HG03520 (cell line): ENCODE data around the gene PARP15.
"Not testable (repeated sequence)": the region's sequence is repeated elsewhere in the genome, so short reads cannot be mapped to it uniquely, and the experiment has no call there.

Source experiments
- ATAC-seq: cut with Tn5 transposase; IDR thresholded peaks from one replicate; pipeline ENCODE4 v1.9.1; 2021; ENCODE audit warnings: mild to moderate bottlenecking, moderate library complexity; ENCODE audit not compliant: unreplicated experiment

PARP15 gene

GRCh38 chr3:122577409-122578031 is at the start of gene PARP15:
PARP15 (plus strand) TSS chr3:122577650; CDS start chr3:122577668, 18 bp downstream.
- ATAC-seq: no peak

GRCh38 chr3:122530164-122530563 is 47.3 kb upstream of the PARP15 start:
- no peak for ATAC-seq

DNA sequence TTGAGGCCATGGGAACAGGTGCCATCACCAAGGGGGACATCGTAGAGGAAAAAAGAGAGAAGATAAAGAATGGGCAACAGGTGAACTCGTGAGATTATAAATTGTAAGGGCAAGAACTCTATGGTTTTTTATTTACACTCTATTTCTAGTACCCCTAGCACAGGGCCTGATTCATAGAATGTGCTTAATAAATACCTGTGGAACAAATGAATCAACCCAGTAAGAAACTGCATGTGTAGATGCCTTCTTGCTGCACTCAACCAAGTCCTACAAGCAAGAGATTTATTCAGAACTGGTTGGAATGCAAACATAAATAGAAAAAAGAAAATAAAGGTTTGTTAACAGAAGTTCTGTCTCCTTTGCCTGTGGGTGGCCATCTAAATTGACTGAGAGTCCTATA is 44.0 kb upstream of the PARP15 start:
- ATAC-seq: no peak

DNA sequence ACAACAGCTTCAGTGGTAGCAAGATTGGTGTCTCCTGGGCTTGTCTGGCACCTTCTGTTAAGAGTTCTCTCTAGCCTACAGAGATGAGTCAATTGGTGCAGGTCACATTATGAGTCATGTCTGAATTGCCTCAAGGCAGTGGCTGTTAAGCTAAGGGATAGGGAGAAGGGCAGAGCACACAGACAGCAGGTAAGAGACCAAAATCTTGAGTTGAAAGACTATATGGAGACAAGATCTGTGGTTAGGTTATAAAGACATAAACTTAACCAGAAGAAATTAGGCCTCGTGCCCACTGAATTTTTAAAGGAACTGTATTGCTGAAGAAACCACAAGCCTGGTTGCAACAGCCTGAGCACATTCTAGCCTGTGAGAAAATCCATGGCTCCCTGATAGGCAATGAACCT is 43.5 kb upstream of the PARP15 start:
- ATAC-seq: peak; percentile 99

DNA sequence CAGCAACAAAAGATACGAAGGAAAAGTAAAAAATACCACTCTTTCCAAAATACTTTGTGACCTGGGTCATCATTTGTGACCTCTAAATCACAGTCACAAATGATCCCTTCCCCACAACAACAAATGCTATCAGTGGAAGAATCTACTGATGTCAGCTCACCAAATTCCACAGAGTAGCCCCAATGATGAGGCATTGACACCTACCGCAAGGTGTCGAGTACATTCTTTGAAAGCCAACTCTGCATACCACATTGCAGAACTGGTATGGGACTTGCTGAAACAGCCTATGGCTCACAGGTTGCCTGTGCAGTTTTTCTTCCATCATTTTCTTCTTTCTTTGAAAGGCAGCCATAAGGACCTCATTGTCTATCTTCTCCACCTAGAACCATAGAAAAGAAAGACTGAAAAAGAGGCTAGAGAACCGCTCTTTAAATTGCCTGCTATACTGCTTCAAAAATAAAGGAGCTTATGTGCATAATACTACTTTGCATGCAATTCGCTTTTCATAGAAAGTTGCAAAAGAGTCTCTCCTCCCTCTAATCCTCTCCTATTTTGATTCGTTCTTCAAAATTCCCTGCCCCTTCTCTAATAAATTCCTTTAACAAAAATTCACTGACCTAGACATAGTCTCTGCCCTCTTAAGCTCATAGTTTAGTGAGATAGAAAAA is 41.4 kb upstream of the PARP15 start:
- ATAC-seq: no peak

DNA sequence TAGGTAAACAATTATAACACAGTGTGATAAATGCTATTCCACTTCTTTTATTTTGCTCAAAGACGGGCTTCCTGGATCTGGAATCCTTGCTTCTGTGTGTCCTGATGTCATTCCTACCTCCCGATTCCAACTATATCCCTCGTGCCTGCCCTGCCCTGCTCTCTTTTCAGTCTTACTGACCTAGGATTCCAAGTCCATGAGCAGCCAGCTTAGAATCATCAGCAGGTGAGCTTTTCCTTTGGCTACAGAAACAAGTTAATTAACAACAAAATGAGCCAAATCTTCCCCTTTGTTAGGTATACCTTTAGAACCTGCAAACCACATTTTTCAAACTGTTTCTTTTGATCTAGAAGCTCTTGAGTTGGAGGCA is 40.8 kb upstream of the PARP15 start:
- ATAC-seq: no peak

GRCh38 chr3:122538956-122539490 is 38.4 kb upstream of the PARP15 start:
- ATAC-seq: no peak

DNA sequence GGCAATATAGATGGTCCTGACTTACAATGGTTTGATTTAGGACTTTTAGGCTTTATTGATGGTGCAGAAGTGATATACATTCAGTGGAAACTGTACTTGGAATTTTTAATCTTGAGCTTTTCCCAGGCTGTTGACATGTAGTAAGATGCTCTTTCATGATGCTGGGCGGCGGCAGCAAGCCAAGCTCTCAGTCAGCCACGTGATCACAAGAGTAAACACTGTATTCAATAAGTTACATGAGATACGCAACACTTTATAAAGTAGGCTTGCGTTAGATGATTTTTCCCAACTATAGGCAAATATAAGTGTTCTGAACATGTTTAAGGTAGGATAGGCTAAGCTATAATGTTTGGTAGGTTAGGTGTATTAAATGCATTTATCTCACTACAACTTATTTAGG is 31.3 kb upstream of the PARP15 start:
- ATAC-seq: no peak

DNA sequence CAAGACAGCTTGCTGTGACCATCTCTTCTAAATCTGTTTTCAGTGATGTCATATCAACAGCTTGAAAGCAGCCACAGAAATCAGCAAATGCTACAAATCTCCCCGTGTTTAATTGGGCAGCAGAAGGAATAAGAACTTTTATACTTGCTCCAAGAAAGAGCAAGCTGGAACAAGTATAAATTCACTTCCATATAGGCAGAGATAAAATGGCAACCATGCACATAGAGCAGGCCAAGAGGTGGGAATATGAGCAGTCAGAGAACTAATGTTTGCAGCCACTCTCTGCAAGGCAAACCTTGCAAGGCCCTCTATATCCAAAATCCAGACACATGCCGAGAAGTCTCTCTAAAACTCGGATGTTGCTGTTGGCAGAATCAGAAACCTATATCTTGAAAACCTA is 29.4 kb upstream of the PARP15 start:
- ATAC-seq: no peak

DNA sequence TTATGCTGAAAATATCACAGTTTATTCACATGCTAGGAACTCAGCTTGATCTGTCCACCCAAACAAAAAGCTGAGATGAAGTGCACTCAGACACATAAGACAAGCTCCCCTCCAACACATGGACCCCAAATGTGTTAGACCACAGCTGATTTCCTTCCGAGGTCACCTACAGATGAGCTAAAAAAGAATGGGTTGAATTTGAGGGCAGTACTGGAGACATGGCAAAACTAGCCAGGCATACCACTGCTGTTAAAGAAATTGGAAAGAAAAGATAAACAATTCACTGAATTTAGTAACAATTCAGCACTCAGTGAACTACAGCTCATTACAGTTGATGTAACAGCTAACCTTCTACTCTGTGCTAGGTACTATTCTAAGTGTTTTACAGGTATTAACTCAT is 28.8 kb upstream of the PARP15 start:
- ATAC-seq: no peak

DNA sequence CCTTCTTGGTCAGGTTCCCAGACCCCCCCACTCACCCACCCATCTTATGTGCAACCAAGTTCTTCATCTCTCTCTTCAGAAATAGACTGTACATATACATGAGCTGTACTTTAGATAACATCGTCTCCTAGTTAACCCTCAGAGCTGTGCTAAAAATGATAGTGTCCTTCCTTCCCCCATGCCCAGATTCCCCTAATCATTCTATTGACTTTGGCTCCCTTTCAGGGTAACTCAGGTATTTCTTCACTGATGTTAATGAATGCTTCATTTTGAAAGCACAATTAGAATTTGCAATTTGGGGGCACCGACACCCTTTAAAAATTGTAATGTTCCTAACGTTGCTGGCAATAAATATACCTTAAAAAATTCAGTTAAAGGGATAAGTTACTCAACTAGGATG is 24.3 kb upstream of the PARP15 start:
- ATAC-seq: no peak

DNA sequence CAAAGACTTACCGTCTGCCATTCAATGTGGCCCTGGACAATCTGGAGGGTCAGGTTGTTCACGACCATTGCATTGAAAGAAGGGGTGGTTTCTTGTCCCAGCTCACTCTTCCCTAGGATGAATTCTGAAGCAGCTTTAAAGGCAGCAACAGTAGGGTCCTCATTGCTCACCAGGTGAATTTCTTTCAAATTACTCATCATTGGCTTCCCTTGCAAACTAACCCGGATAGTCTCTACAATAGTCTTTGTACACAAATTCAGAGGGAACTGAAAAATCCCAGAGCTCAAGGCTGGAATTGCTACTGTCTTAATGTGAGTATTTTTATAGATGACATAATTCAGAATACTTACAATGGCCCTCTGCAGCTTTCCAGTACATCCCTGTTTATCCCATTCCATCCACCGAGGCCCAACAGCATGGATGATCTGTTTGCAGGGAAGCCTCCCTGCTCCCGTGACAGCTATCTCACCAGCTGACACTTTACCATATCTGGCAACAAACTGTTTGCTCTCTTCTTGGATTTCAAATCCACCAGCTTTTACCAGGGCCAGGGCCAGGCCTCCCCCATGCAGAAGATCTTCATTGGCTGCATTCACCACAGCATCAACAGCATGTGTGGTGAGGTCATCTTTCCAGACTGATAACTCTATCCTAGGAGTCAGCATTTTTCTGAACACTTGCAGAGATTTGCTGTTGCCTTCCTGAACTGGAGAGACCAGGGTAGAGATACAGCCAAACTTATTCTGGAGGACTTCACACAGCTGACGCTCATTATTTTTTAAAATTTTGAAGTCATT is 22.0 kb upstream of the PARP15 start:
- ATAC-seq: no peak

- ATAC-seq: no peak
These were observed 20.1 kb upstream of the PARP15 start for GRCh38 chr3:122557356-122557755.

DNA sequence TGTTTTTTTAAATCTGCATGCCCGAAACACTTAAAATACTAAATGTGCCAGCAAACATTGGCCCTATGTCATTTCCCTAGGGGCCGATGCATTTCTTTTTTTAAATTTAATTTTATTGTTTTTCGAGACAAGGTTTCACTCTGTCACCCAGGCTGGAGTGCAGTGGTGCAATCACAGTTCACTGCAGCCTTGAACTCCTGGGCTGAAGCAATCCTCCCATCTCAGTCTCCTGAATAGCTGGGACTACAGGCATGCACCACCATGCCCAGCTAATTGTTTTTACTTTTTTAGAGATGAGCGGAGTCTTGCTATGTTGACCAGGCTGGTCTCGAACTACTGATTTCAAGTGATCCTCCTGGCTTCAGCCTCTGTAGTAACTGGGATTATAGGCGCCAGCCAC is 18.8 kb upstream of the PARP15 start:
- ATAC-seq: no peak

DNA sequence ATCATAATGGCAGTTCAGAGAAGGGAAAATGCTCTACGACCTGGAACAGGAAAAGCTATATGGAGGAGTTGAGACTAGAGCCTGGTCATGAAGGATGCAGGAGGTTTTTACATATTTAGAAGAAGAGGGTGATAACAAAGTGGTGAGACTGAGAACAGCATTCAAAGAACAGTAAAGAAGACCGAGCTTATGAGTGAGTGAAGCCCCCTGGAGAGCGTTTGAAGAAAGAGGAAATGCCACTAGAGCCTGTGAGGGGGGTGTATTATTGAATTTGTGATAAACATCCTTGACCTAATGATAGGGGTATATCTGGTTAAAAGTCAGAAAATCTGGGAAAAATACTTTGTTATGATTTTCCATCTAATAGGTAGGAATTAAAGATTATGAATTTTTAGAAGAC is 17.5 kb upstream of the PARP15 start:
- ATAC-seq: no peak

DNA sequence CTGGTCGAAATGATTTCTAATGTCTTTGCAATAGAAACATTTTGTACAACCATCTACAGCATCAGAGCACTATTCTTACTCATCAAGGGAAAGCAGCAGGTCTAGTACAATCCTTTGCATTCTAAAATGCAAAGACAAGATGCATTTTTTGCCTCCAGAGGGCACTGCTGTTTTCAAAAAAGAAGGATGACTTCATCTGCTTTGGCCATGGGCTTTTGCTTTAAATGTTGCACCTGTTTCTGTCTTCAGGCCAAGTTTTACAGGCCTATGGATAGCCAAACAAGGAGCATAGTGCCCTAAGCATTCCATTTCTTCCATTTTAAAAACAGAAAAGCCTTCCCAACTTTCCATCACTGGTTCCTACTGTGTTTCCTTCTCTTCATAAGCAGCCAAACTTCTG is 16.8 kb upstream of the PARP15 start:
- no peak for ATAC-seq

GRCh38 chr3:122562923-122563716 is 14.3 kb upstream of the PARP15 start:
- no peak for ATAC-seq

GRCh38 chr3:122563717-122564025 is 13.8 kb upstream of the PARP15 start:
- no peak for ATAC-seq

GRCh38 chr3:122564155-122564912 is 13.1 kb upstream of the PARP15 start, which contains the start of the genes DTX3L and PARP9:
DTX3L (plus strand) TSS chr3:122564338; CDS start chr3:122564427, 89 bp downstream.
PARP9 (minus strand) TSS chr3:122564300; CDS start chr3:122559620, 4,680 bp downstream.
- peak; percentile 57 for ATAC-seq

DNA sequence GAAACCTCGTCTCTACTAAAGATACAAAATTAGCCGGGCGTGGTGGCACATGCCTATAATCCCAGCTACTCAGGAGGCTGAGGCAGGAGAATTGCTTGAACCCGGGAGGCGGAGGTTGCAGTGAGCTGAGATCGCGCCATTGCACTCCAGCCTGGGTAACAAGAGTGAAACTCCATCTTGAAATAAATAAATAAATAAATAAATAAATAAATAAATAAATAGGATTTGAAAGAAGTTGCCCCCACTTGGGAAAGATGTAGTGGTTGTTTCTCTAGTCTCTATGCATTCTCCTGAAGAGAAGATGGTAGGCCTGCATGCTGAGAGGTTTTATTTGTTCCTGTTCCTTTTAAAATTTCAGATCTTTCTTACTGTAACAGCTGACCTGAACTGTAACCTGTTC is 9.3 kb upstream of the PARP15 start:
- not testable (repeated sequence) for ATAC-seq
